ENCODE results near the gene POSTN. TPM values are rescaled to one million over a fixed set of nuclear protein-coding genes. Genes with fewer than 3 reads are reported as not detected.

Gene POSTN
- total and polyA plus RNA-seq, 2 of the 8 experiments (the other 6 are each of a cell fraction or from before 2014, with no cell fraction given) = 0.30 to 0.74 TPM

DNA sequence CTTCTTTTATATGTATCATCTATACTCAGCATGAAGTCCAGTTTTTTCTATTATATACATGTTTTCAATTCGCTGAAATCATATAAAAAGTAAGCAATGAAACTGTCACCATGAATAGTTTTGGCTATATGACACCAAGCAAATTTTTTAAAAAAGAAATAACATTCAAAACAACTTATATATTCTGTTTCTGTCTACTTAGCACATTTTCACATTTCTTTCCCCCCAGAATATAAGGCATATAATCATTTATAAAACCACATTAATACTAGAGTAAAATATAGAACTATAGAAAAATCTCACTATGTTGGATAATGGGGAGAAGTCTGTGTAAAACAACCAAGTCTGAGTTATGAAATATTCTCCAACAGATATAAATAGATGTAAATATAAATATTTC lies 33.1 kb downstream of the POSTN start:
- H4K8ac ChIP-seq (ENCODE audit: extremely low read depth, insufficient read depth, low read length) = no peak overlapping the region
- H4K20me1 ChIP-seq (replicated peaks in 1 of 2; ENCODE audit: control insufficient read depth in 1 of 2, insufficient read depth in 2 of 2, low read length in 2 of 2) = no peaks in the 10 kb centered on the region
- DNase-seq (ENCODE audit: low read depth in 1 of 2, low spot score in 2 of 2) (no peak), FAIRE-seq (no peak)
- CTCF ChIA-PET (ENCODE audit: partially characterized antibody) = no interaction called here
- no peaks in the 10 kb centered on the region for H3K79me1 ChIP-seq (ENCODE audit: low read depth, low read length)
- no peak overlapping the region for H2BK120ac ChIP-seq (replicated peaks; ENCODE audit: low read depth, low read length)
- no peak overlapping the region for H3K4me3 ChIP-seq (ENCODE audit: extremely low read depth in 1 of 4, insufficient read depth in 2 of 4, low read depth in 3 of 4, low read length in 4 of 4)
- H2BK12ac ChIP-seq (ENCODE audit: low read depth, low read length) = no peak overlapping the region
- no peaks in the 10 kb centered on the region for H3K79me2 ChIP-seq (ENCODE audit: control insufficient read depth in 1 of 2, insufficient read depth in 2 of 2, low read length in 2 of 2)
- H2AK5ac ChIP-seq (ENCODE audit: low read depth, low read length) = no peak overlapping the region
- H3K27ac ChIP-seq (ENCODE audit: low read depth, low read length) = no peak overlapping the region
- H3K4ac ChIP-seq (replicated peaks; ENCODE audit: insufficient read length, low read depth, low read length) = no peak overlapping the region
- POLR2A ChIA-PET (ENCODE audit: partially characterized antibody) = no interaction called here
- no peak overlapping the region for H2AFZ ChIP-seq (ENCODE audit: low read length)
- no peak overlapping the region for H3K18ac ChIP-seq (ENCODE audit: extremely low read depth, low read length)
- no peaks in the 10 kb centered on the region for H3K9me3 ChIP-seq (ENCODE audit: insufficient read depth in 2 of 2, low read depth in 1 of 2, low read length in 1 of 2)
- no peak overlapping the region for H3K14ac ChIP-seq (ENCODE audit: insufficient read length)
- H3K27me3 ChIP-seq (replicated peaks in 1 of 4; ENCODE audit: control insufficient read depth in 3 of 4, extremely low read depth in 1 of 4, insufficient read depth in 3 of 4, low read length in 3 of 4) = no peaks in the 10 kb centered on the region
- no peak overlapping the region for H2BK15ac ChIP-seq (ENCODE audit: low read length)
- H3K4me2 ChIP-seq (ENCODE audit: insufficient read depth in 1 of 2, low read depth in 2 of 2, low read length in 2 of 2) = no peak overlapping the region
- H3K36me3 ChIP-seq (ENCODE audit: control insufficient read depth in 2 of 4, insufficient read depth in 4 of 4, low read length in 3 of 4) = no peaks in the 10 kb centered on the region
- no peaks in the 10 kb centered on the region for H3K23me2 ChIP-seq (ENCODE audit: low read depth, low read length)
- H3K23ac ChIP-seq (ENCODE audit: insufficient read length) = no peak overlapping the region
- no peaks in the 10 kb centered on the region for H3K4me1 ChIP-seq (replicated peaks in 1 of 4; ENCODE audit: control insufficient read depth in 3 of 4, insufficient read depth in 4 of 4, low read length in 3 of 4)
- no peak overlapping the region for H2BK5ac ChIP-seq (ENCODE audit: low read depth, low read length)
- no peak overlapping the region for H3K56ac ChIP-seq (replicated peaks; ENCODE audit: insufficient read length, low read depth, low read length)
- no peak overlapping the region for H4K91ac ChIP-seq (replicated peaks; ENCODE audit: insufficient read length, low read length)
- H4K5ac ChIP-seq (ENCODE audit: insufficient read length, low read depth, low read length) = no peak overlapping the region
- no peak overlapping the region for H2BK20ac ChIP-seq (ENCODE audit: low read length)
- WGBS, 2 experiments (ENCODE audit: extremely low coverage in 1 of 2, insufficient coverage in 1 of 2, insufficient read length in 1 of 2, insufficient replicate concordance in 2 of 2, low coverage in 1 of 2, low lambda C conversion rate in 2 of 2, missing lambda C conversion rate in 1 of 2) = 71% methylated on average over 1 of the region's 1 CpG; no CpG with 5 or more reads in 1 of the 2 experiments
- no peak overlapping the region for H3K9ac ChIP-seq (replicated peaks in 1 of 4; ENCODE audit: extremely low read depth in 1 of 4, low read depth in 3 of 4, low read length in 3 of 4)
- TF ChIP-seq, protein P1, sequence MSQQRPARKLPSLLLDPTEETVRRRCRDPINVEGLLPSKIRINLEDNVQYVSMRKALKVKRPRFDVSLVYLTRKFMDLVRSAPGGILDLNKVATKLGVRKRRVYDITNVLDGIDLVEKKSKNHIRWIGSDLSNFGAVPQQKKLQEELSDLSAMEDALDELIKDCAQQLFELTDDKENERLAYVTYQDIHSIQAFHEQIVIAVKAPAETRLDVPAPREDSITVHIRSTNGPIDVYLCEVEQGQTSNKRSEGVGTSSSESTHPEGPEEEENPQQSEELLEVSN (IDR thresholded peaks at IDR 0.05) = no peak
- TF ChIP-seq CHD2 (IDR thresholded peaks at IDR 0.05; ENCODE audit: low read length) = no peak
- no peak for TF ChIP-seq KDM1A (IDR thresholded peaks at IDR 0.05; ENCODE audit: borderline replicate concordance, low read length)
- no peak for TF ChIP-seq ZNF274 (IDR thresholded peaks at IDR 0.05; ENCODE audit: borderline replicate concordance, extremely low read depth, low read length)
- no peak for TF ChIP-seq KDM4A (IDR thresholded peaks at IDR 0.05; ENCODE audit: low read depth, low read length, severe bottlenecking)
- TF ChIP-seq SUZ12 (IDR thresholded peaks at IDR 0.05; ENCODE audit: low read length) = no peak
- no peak for TF ChIP-seq CREB1 (IDR thresholded peaks at IDR 0.05)
- TF ChIP-seq SIX5 (IDR thresholded peaks at IDR 0.05; ENCODE audit: low read depth, low read length) = no peak
- TF ChIP-seq POLR2A (IDR thresholded peaks at IDR 0.05; ENCODE audit: control extremely low read depth in 1 of 2, low read depth in 2 of 2, low read length in 2 of 2) = no peak
- TF ChIP-seq, protein P2, sequence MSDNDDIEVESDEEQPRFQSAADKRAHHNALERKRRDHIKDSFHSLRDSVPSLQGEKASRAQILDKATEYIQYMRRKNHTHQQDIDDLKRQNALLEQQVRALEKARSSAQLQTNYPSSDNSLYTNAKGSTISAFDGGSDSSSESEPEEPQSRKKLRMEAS (IDR thresholded peaks at IDR 0.05) = no peak
- no peak for TF ChIP-seq BCL11A (IDR thresholded peaks at IDR 0.05; ENCODE audit: low read depth in 2 of 2, low read length in 2 of 2)
- no peak for TF ChIP-seq RXRA (IDR thresholded peaks at IDR 0.05; ENCODE audit: insufficient read depth, low read depth, low read length)
- no peak for TF ChIP-seq ASH2L (IDR thresholded peaks at IDR 0.05; ENCODE audit: low read length)
- TF ChIP-seq PHF8 (conservative IDR thresholded peaks at IDR 0.05; ENCODE audit: low read depth, low read length) = no peak
- TF ChIP-seq RBBP5 (IDR thresholded peaks at IDR 0.05; ENCODE audit: borderline replicate concordance, low read depth, low read length) = no peak

All from H1 (cell line).